ENCODE measurements around the gene KCTD16.

The KCTD16 gene

GRCh38 chr5:144191998-144192397, 21.3 kb downstream of the KCTD16 start:
- Mint-ChIP-seq H3K36me3 (no peaks in the 10 kb centered on the region), H3K27me3 (no peaks in the 10 kb centered on the region), H3K27ac (no peak overlapping the region), H3K4me1 (peaks cover 20% of the 10 kb centered on the region), H3K9me3 (no peaks in the 10 kb centered on the region), H3K4me3 (no peak overlapping the region)

GRCh38 chr5:144192661-144193060, 22.0 kb downstream of the KCTD16 start:
- H3K36me3 Mint-ChIP-seq: no peaks in the 10 kb centered on the region
- no peak overlapping the region for H3K27ac Mint-ChIP-seq
- no peaks in the 10 kb centered on the region for H3K9me3 Mint-ChIP-seq
- H3K27me3 Mint-ChIP-seq: no peaks in the 10 kb centered on the region
- H3K4me1 Mint-ChIP-seq: peaks cover 14% of the 10 kb centered on the region
- H3K4me3 Mint-ChIP-seq: no peak overlapping the region

- Mint-ChIP-seq H3K36me3 (no peaks in the 10 kb centered on the region), H3K4me1 (no peaks in the 10 kb centered on the region), H3K4me3 (no peak overlapping the region), H3K27me3 (no peaks in the 10 kb centered on the region), H3K9me3 (no peaks in the 10 kb centered on the region), H3K27ac (peak overlapping the region; percentile 10)
Observed at GRCh38 chr5:144194144-144194543, 23.5 kb downstream of the KCTD16 start.

- Mint-ChIP-seq H3K4me1 (no peaks in the 10 kb centered on the region), H3K27me3 (no peaks in the 10 kb centered on the region), H3K27ac (no peak overlapping the region), H3K36me3 (no peaks in the 10 kb centered on the region), H3K9me3 (no peaks in the 10 kb centered on the region), H3K4me3 (no peak overlapping the region)
Observed at GRCh38 chr5:144195448-144195847, 24.8 kb downstream of the KCTD16 start.

GRCh38 chr5:144196612-144197011, 25.9 kb downstream of the KCTD16 start:
- no peaks in the 10 kb centered on the region for H3K9me3 Mint-ChIP-seq
- no peak overlapping the region for H3K4me3 Mint-ChIP-seq
- peaks cover 4% of the 10 kb centered on the region for H3K27me3 Mint-ChIP-seq
- no peaks in the 10 kb centered on the region for H3K36me3 Mint-ChIP-seq
- H3K4me1 Mint-ChIP-seq: no peaks in the 10 kb centered on the region
- no peak overlapping the region for H3K27ac Mint-ChIP-seq

GRCh38 chr5:144198386-144198785, 27.7 kb downstream of the KCTD16 start:
- Mint-ChIP-seq H3K9me3 (no peaks in the 10 kb centered on the region), H3K27me3 (peaks cover 4% of the 10 kb centered on the region), H3K27ac (no peak overlapping the region), H3K4me3 (no peak overlapping the region), H3K36me3 (no peaks in the 10 kb centered on the region), H3K4me1 (no peaks in the 10 kb centered on the region)

- peaks cover 23% of the 10 kb centered on the region for H3K27me3 Mint-ChIP-seq
- no peaks in the 10 kb centered on the region for H3K9me3 Mint-ChIP-seq
- no peak overlapping the region for H3K27ac Mint-ChIP-seq
- no peak overlapping the region for H3K4me3 Mint-ChIP-seq
- H3K36me3 Mint-ChIP-seq: no peaks in the 10 kb centered on the region
- H3K4me1 Mint-ChIP-seq: peaks cover 5% of the 10 kb centered on the region
Observed at GRCh38 chr5:144201588-144201987, 30.9 kb downstream of the KCTD16 start.

- no peaks in the 10 kb centered on the region for H3K9me3 Mint-ChIP-seq
- H3K27ac Mint-ChIP-seq: no peak overlapping the region
- H3K27me3 Mint-ChIP-seq: peaks cover 27% of the 10 kb centered on the region
- peaks cover 5% of the 10 kb centered on the region for H3K4me1 Mint-ChIP-seq
- H3K36me3 Mint-ChIP-seq: no peaks in the 10 kb centered on the region
- no peak overlapping the region for H3K4me3 Mint-ChIP-seq
Observed at GRCh38 chr5:144202072-144202471, 31.4 kb downstream of the KCTD16 start.

- peaks cover 32% of the 10 kb centered on the region for H3K27me3 Mint-ChIP-seq
- no peak overlapping the region for H3K27ac Mint-ChIP-seq
- H3K4me3 Mint-ChIP-seq: no peak overlapping the region
- H3K36me3 Mint-ChIP-seq: no peaks in the 10 kb centered on the region
- H3K9me3 Mint-ChIP-seq: no peaks in the 10 kb centered on the region
- peaks cover 5% of the 10 kb centered on the region for H3K4me1 Mint-ChIP-seq
Observed at GRCh38 chr5:144202726-144203125, 32.1 kb downstream of the KCTD16 start.

- peaks cover 36% of the 10 kb centered on the region for H3K27me3 Mint-ChIP-seq
- H3K4me1 Mint-ChIP-seq: peaks cover 5% of the 10 kb centered on the region
- no peak overlapping the region for H3K4me3 Mint-ChIP-seq
Observed at GRCh38 chr5:144203750-144204596, 33.3 kb downstream of the KCTD16 start.

GRCh38 chr5:144205141-144205551, 34.5 kb downstream of the KCTD16 start:
- Mint-ChIP-seq H3K4me3 (no peak overlapping the region), H3K9me3 (no peaks in the 10 kb centered on the region)

More at GRCh38 chr5:144203750-144204596, 33.3 kb downstream of the KCTD16 start:
- Mint-ChIP-seq H3K27ac (no peak overlapping the region), H3K36me3 (no peaks in the 10 kb centered on the region), H3K9me3 (no peaks in the 10 kb centered on the region)

GRCh38 chr5:144206141-144206540, 35.5 kb downstream of the KCTD16 start:
- H3K4me1 Mint-ChIP-seq: peaks cover 5% of the 10 kb centered on the region
- H3K4me3 Mint-ChIP-seq: no peak overlapping the region
- no peaks in the 10 kb centered on the region for H3K9me3 Mint-ChIP-seq
- H3K27me3 Mint-ChIP-seq: peaks cover 37% of the 10 kb centered on the region
- H3K36me3 Mint-ChIP-seq: no peaks in the 10 kb centered on the region
- H3K27ac Mint-ChIP-seq: no peak overlapping the region

More at GRCh38 chr5:144205141-144205551, 34.5 kb downstream of the KCTD16 start:
- H3K27ac Mint-ChIP-seq: no peak overlapping the region
- H3K27me3 Mint-ChIP-seq: peaks cover 37% of the 10 kb centered on the region
- no peaks in the 10 kb centered on the region for H3K36me3 Mint-ChIP-seq
- peaks cover 5% of the 10 kb centered on the region for H3K4me1 Mint-ChIP-seq

- peaks cover 36% of the 10 kb centered on the region for H3K27me3 Mint-ChIP-seq
- H3K36me3 Mint-ChIP-seq: no peaks in the 10 kb centered on the region
- H3K4me1 Mint-ChIP-seq: peaks cover 5% of the 10 kb centered on the region
- H3K27ac Mint-ChIP-seq: no peak overlapping the region
- H3K4me3 Mint-ChIP-seq: no peak overlapping the region
- H3K9me3 Mint-ChIP-seq: no peaks in the 10 kb centered on the region
Observed at GRCh38 chr5:144207875-144208444, 37.3 kb downstream of the KCTD16 start.

GRCh38 chr5:144209361-144209760, 38.7 kb downstream of the KCTD16 start:
- Mint-ChIP-seq H3K4me1 (peaks cover 5% of the 10 kb centered on the region), H3K9me3 (no peaks in the 10 kb centered on the region), H3K27ac (no peak overlapping the region), H3K4me3 (no peak overlapping the region), H3K27me3 (peaks cover 33% of the 10 kb centered on the region), H3K36me3 (no peaks in the 10 kb centered on the region)

- Mint-ChIP-seq H3K27me3 (peaks cover 30% of the 10 kb centered on the region), H3K36me3 (no peaks in the 10 kb centered on the region)
Observed at GRCh38 chr5:144210655-144211054, 40.0 kb downstream of the KCTD16 start.

GRCh38 chr5:144219869-144220268, 49.2 kb downstream of the KCTD16 start:
- Mint-ChIP-seq H3K4me1 (no peaks in the 10 kb centered on the region), H3K27me3 (peaks cover 12% of the 10 kb centered on the region), H3K9me3 (no peaks in the 10 kb centered on the region)

More at GRCh38 chr5:144210655-144211054, 40.0 kb downstream of the KCTD16 start:
- no peak overlapping the region for H3K4me3 Mint-ChIP-seq
- no peaks in the 10 kb centered on the region for H3K9me3 Mint-ChIP-seq
- no peak overlapping the region for H3K27ac Mint-ChIP-seq
- H3K4me1 Mint-ChIP-seq: peaks cover under 1% of the 10 kb centered on the region

More at GRCh38 chr5:144219869-144220268, 49.2 kb downstream of the KCTD16 start:
- no peak overlapping the region for H3K27ac Mint-ChIP-seq
- H3K4me3 Mint-ChIP-seq: no peak overlapping the region
- H3K36me3 Mint-ChIP-seq: no peaks in the 10 kb centered on the region
